Neural progenitor cell (in vitro differentiated cells): ENCODE measurements around the gene FOXJ3. TPM values are rescaled to one million over a fixed set of nuclear protein-coding genes. Genes with fewer than 3 reads are reported as not detected.

Source experiments
- DNase-seq: peaks from one replicate; pipeline ENCODE4 v3.0.0-alpha.2; 2016; ENCODE audit warnings: low spot score
- H2AFZ ChIP-seq: fragments of 200-600 bp; sonication (generic); replicated peaks from 2 replicates; pipeline ENCODE4 v1.6.1; 2016; ENCODE audit warnings: antibody characterized with exemption
- H3F3A ChIP-seq: fragments of 200-600 bp; sonication (generic); 2 replicates; pipeline ENCODE4 v1.6.1; 2016; ENCODE audit warnings: antibody characterized with exemption, low read depth
- H3K27ac ChIP-seq: fragments of 200-600 bp; sonication (generic); 2 replicates; pipeline ENCODE4 v1.5.1; 2016; ENCODE audit warnings: mild to moderate bottlenecking
- H3K27me3 ChIP-seq: fragments of 200-600 bp; sonication (generic); 2 replicates; pipeline ENCODE4 v1.6.1; 2016; ENCODE audit warnings: mild to moderate bottlenecking, moderate library complexity
- H3K36me3 ChIP-seq: fragments of 200-600 bp; sonication (generic); 2 replicates; pipeline ENCODE4 v1.5.1; 2016
- H3K4me1 ChIP-seq: fragments of 200-600 bp; sonication (generic); 2 replicates; pipeline ENCODE4 v1.6.1; 2016; ENCODE audit warnings: mixed run types
- H3K4me2 ChIP-seq: fragments of 200-600 bp; sonication (generic); 2 replicates; pipeline ENCODE4 v1.6.1; 2016
- H3K4me3 ChIP-seq: fragments of 200-600 bp; sonication (generic); 2 replicates; pipeline ENCODE4 v1.5.1; 2016
- H3K79me2 ChIP-seq: fragments of 200-600 bp; sonication (generic); 2 replicates; pipeline ENCODE4 v1.6.1; 2016; ENCODE audit warnings: low read depth
- H3K9ac ChIP-seq: fragments of 200-600 bp; sonication (generic); 2 replicates; pipeline ENCODE4 v1.6.1; 2016
- H3K9me3 ChIP-seq: fragments of 200-600 bp; sonication (generic); 2 replicates; pipeline ENCODE4 v1.5.1; 2016; ENCODE audit warnings: low read depth
- H4K20me1 ChIP-seq: fragments of 200-600 bp; sonication (generic); 2 replicates; pipeline ENCODE4 v1.6.1; 2016; ENCODE audit warnings: low read depth
- H3K27ac Mint-ChIP-seq: 3 replicates; pipeline ENCODE4 v1.8.0; 2021; ENCODE audit warnings: mixed read lengths
- H3K27me3 Mint-ChIP-seq: 2 replicates; pipeline ENCODE4 v1.8.0; 2022; ENCODE audit warnings: low read depth, mild to moderate bottlenecking, inconsistent platforms, moderate library complexity, mixed read lengths; ENCODE audit not compliant: insufficient read depth
- H3K36me3 Mint-ChIP-seq: 3 replicates; pipeline ENCODE4 v1.8.0; 2021; ENCODE audit warnings: mixed read lengths
- H3K4me1 Mint-ChIP-seq: 3 replicates; pipeline ENCODE4 v1.8.0; 2021; ENCODE audit warnings: mixed read lengths
- H3K4me3 Mint-ChIP-seq: 3 replicates; pipeline ENCODE4 v1.8.0; 2021; ENCODE audit warnings: mild to moderate bottlenecking, moderate library complexity, mixed read lengths
- H3K9me3 Mint-ChIP-seq: 3 replicates; pipeline ENCODE4 v1.8.0; 2020; ENCODE audit warnings: mixed read lengths
- CTCF ChIP-seq: fragments of 200-600 bp; sonication (generic); IDR thresholded peaks from 2 replicates; pipeline ENCODE4 v1.5.1; 2017; ENCODE audit warnings: antibody characterized with exemption, mild to moderate bottlenecking
- EZH2 ChIP-seq: fragments of 200-600 bp; sonication (generic); IDR thresholded peaks from 2 replicates; pipeline ENCODE4 v1.6.1; 2017; ENCODE audit warnings: antibody characterized with exemption, mild to moderate bottlenecking, moderate library complexity
- EZH2phosphoT487 ChIP-seq: fragments of 200-600 bp; sonication (generic); IDR thresholded peaks from 2 replicates; pipeline ENCODE4 v1.6.1; 2017; ENCODE audit warnings: antibody characterized with exemption
- total RNA-seq: library from RNA; depleted of rRNA; stranded (reverse); fragments of >200 nt; gene quantifications from 2 replicates; pipeline ENCODE4 v1.2.3, GENCODE V29; 2015; ENCODE audit warnings: low replicate concordance

The FOXJ3 gene
- total RNA-seq, 1 donor from 2014 or later: 58.5 TPM

- Histone ChIP-seq H3K4me1 (peaks cover 12% of the 10 kb centered on the region), H3K27ac (no peak overlapping the region), H3K27me3 (no peaks in the 10 kb centered on the region), H4K20me1 (peaks cover 7% of the 10 kb centered on the region), H3K9me3 (no peaks in the 10 kb centered on the region), H3K4me2 (no peak overlapping the region), H3F3A (no peaks in the 10 kb centered on the region), H2AFZ (no peak overlapping the region), H3K9ac (no peak overlapping the region), H3K79me2 (no peaks in the 10 kb centered on the region), H3K4me3 (no peak overlapping the region), H3K36me3 (no peaks in the 10 kb centered on the region)
- Mint-ChIP-seq H3K4me1 (no peaks in the 10 kb centered on the region), H3K36me3 (peaks cover 35% of the 10 kb centered on the region), H3K9me3 (no peaks in the 10 kb centered on the region), H3K27ac (peak overlapping the region; percentile 27), H3K27me3 (no peaks in the 10 kb centered on the region), H3K4me3 (no peak overlapping the region)
- no peak for TF ChIP-seq EZH2phosphoT487
- DNase-seq: no peak
These were observed 148.9 kb downstream of the FOXJ3 start for GRCh38 chr1:42186152-42186551.

- Histone ChIP-seq H4K20me1 (peaks cover 10% of the 10 kb centered on the region), H3K27me3 (no peaks in the 10 kb centered on the region), H3K36me3 (no peaks in the 10 kb centered on the region), H3K4me3 (no peak overlapping the region), H3K9me3 (no peaks in the 10 kb centered on the region), H3K79me2 (no peaks in the 10 kb centered on the region), H3K4me2 (no peak overlapping the region), H3K27ac (no peak overlapping the region), H2AFZ (no peak overlapping the region), H3F3A (no peaks in the 10 kb centered on the region), H3K9ac (no peak overlapping the region), H3K4me1 (peaks cover 12% of the 10 kb centered on the region)
- H3K9me3 Mint-ChIP-seq: no peaks in the 10 kb centered on the region
- H3K36me3 Mint-ChIP-seq: peaks cover 26% of the 10 kb centered on the region
- no peaks in the 10 kb centered on the region for H3K4me1 Mint-ChIP-seq
- H3K27ac Mint-ChIP-seq: no peak overlapping the region
- H3K4me3 Mint-ChIP-seq: no peak overlapping the region
- TF ChIP-seq CTCF: no peak
- TF ChIP-seq EZH2phosphoT487: no peak
- no peak for TF ChIP-seq EZH2
- DNase-seq: no peak
- no peaks in the 10 kb centered on the region for H3K27me3 Mint-ChIP-seq
These were observed 150.4 kb downstream of the FOXJ3 start for GRCh38 chr1:42184616-42185015.

- H3K27ac Mint-ChIP-seq: no peak overlapping the region
- H3K36me3 ChIP-seq: no peaks in the 10 kb centered on the region
These were observed 151.1 kb downstream of the FOXJ3 start for GRCh38 chr1:42183957-42184268.

More at GRCh38 chr1:42183957-42184268, 151.1 kb downstream of the FOXJ3 start:
- H3K36me3 Mint-ChIP-seq: peaks cover 25% of the 10 kb centered on the region
- H3K4me1 Mint-ChIP-seq: no peaks in the 10 kb centered on the region
- TF ChIP-seq EZH2phosphoT487 (no peak), CTCF (no peak), EZH2 (no peak)
- H3K4me3 Mint-ChIP-seq: no peak overlapping the region
- Histone ChIP-seq H3K9me3 (no peaks in the 10 kb centered on the region), H3K4me2 (no peak overlapping the region), H3K27ac (no peak overlapping the region), H4K20me1 (peaks cover 10% of the 10 kb centered on the region), H3K4me1 (peaks cover 12% of the 10 kb centered on the region), H3K79me2 (no peaks in the 10 kb centered on the region), H3K27me3 (no peaks in the 10 kb centered on the region), H3F3A (no peaks in the 10 kb centered on the region), H3K9ac (no peak overlapping the region), H2AFZ (no peak overlapping the region), H3K4me3 (no peak overlapping the region)
- no peaks in the 10 kb centered on the region for H3K27me3 Mint-ChIP-seq
- no peak for DNase-seq
- no peaks in the 10 kb centered on the region for H3K9me3 Mint-ChIP-seq
